ENCODE measurements around the gene F2RL2.

DNA sequence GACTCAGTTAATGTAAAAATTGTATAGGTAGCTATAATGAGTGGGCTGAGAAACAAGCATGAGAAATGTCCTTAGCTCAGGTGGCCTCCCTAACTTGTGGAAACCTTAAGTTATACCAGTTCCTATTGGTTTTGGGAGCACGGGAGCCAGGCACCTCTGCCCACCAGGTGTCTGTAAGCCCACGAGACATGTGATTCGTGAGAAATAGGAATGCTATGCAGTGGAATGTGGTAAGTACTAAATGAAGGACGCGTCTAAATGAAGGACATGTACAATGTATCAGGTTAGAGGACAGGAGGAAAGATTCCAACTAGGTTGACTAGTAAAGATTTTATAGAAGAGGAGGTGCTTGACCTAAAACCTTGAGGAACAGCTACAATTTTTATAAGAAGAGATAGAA lies 46.0 kb upstream of the F2RL2 start:
- TF ChIP-seq ZBTB8A (tag by site-specific recombination; IDR thresholded peaks at IDR 0.05) (no peak), ZNF211 (tag by site-specific recombination; IDR thresholded peaks at IDR 0.05; ENCODE audit: low read depth) (no peak), KLF7 (tag by site-specific recombination; IDR thresholded peaks at IDR 0.05; ENCODE audit: borderline replicate concordance) (no peak), ZNF138 (tag by site-specific recombination; IDR thresholded peaks at IDR 0.05; ENCODE audit: borderline replicate concordance) (no peak), MZF1 (tag by site-specific recombination; IDR thresholded peaks at IDR 0.05; ENCODE audit: borderline replicate concordance) (no peak), ZNF24 (tag by site-specific recombination; IDR thresholded peaks at IDR 0.05) (no peak), SP2 (tag by site-specific recombination; IDR thresholded peaks at IDR 0.05) (no peak), ZNF280D (tag by site-specific recombination; IDR thresholded peaks at IDR 0.05) (no peak)
- TF ChIP-seq, protein P1, sequence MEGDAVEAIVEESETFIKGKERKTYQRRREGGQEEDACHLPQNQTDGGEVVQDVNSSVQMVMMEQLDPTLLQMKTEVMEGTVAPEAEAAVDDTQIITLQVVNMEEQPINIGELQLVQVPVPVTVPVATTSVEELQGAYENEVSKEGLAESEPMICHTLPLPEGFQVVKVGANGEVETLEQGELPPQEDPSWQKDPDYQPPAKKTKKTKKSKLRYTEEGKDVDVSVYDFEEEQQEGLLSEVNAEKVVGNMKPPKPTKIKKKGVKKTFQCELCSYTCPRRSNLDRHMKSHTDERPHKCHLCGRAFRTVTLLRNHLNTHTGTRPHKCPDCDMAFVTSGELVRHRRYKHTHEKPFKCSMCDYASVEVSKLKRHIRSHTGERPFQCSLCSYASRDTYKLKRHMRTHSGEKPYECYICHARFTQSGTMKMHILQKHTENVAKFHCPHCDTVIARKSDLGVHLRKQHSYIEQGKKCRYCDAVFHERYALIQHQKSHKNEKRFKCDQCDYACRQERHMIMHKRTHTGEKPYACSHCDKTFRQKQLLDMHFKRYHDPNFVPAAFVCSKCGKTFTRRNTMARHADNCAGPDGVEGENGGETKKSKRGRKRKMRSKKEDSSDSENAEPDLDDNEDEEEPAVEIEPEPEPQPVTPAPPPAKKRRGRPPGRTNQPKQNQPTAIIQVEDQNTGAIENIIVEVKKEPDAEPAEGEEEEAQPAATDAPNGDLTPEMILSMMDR (tag by site-specific recombination; IDR thresholded peaks at IDR 0.05), result no peak
